GM18861 (cell line): Measurements from ENCODE around the gene HEXA.

Source experiments
- ATAC-seq: cut with Tn5 transposase; IDR thresholded peaks from one replicate; pipeline ENCODE4 v1.9.1; 2021; ENCODE audit not compliant: unreplicated experiment

HEXA gene

DNA sequence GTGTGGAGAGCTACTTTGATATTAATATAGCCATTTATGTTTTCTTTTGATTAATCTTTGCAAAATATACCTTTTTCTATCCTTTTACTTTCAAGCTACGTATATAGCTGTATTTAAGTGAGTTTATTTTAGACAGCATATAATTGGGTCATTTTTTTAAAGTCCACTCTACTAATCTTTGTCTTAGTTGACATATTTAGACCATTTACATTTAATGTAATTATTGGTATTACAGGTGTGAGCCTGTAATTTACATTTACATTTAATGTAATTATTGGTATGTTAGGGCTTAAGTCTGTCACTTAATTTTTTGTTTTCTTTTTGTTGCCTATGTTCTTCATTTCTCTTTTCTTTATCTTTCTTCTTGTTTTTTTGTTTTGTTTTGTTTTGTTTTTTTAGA lies 52.1 kb downstream of the HEXA start:
- ATAC-seq = no peak

DNA sequence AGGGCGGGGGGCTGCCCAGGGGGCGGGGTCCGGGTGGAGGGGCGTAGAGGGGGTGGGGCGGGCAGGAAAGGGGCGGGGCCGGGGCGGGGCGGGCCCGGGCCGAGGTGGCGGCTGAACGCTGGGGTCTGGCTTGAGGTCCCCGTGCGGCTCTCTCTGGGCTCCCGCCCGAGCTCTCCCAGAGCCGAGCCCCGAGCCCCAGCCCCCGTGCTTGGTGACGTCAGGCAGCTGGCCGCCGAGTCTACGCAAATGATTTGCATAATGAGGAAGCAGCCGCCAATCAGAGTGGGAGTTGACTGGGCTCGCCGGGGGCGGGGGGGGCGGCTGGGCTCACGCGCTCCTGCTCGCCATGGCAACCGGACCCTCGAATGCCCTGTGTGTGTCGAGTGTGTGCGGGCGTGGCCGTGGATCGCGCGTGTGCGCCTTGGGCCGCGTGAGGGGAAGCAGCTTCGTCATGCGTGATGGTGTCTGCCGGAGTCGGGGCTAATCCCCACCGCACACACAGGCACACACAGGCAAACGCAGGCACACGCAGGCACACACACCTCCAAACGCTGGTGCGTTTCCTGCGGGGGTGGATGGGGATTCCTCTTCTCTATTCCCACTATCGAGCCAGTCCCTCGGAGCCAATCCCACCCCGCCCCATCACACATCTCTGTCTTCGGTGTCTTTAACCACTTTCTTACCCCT lies 55.7 kb downstream of the HEXA start, which contains the start of gene CELF6:
TSS of gene CELF6 (minus strand) at position 173 of the 687 bp plus-strand sequence. CDS start 283 bp downstream, outside the sequence.
- no peak for ATAC-seq

DNA sequence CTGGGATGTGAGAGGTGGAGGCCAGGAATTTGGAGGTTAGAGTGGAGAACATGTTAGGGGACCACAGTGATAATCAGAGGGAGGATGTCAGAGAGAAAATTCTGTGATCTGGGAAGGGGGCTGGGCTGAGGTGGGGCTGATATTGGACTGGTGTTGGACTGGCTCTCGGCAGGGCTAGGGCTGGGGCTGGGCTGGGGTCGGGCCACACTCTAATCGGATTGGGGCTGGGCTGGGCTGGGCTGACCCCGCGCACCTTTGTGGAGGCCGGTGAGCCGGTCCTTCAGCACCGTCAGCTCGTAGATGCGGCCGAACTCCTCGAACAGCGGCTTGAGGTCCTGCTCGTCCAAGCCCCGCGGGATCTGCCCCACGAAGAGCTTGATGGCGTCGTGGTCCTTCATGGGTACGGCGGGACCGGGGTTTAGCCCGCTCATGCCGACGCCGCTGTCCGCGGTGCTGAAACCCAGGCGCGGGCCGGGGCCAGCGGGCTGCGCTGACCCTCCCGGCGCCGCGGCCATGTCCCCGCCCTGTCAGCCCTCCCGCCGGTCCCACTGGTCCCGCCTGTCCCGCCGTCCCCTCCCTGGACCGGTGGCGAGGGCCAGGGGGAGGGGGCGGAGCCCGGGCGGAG lies 56.3 kb downstream of the HEXA start:
- ATAC-seq = no peak

GRCh38 chr15:72318408-72318942 lies 57.3 kb downstream of the HEXA start:
- no peak for ATAC-seq

GRCh38 chr15:72315706-72316370 lies 60.0 kb downstream of the HEXA start:
- ATAC-seq = no peak

- ATAC-seq = no peak
Measured at GRCh38 chr15:72313881-72314280, 61.9 kb downstream of the HEXA start.

DNA sequence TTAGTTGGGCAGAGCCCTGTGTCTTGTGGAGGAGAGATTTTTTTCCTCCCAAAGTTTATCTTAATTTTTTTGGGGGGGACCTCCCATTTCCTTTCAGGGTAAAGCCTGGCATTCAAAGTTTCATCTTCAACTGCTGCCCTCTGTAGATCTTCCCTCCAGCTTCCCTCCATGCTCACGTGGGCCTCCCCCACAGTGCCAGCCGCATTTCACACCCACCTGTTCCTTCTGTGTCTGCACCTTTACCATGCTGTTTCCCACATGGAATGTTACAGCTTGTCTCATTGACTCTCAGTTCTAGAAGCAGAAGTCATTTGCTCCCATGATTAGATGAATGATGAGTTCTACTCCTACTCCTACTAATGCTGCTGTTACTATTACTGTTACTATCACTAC lies 62.4 kb downstream of the HEXA start:
- ATAC-seq = no peak

GRCh38 chr15:72312605-72313447 lies 63.0 kb downstream of the HEXA start:
- ATAC-seq = no peak

- no peak for ATAC-seq
Measured at GRCh38 chr15:72307026-72307425, 68.8 kb downstream of the HEXA start.

GRCh38 chr15:72306211-72306785 lies 69.5 kb downstream of the HEXA start:
- ATAC-seq = no peak

- no peak for ATAC-seq
Measured at GRCh38 chr15:72304596-72304995, 71.2 kb downstream of the HEXA start.

DNA sequence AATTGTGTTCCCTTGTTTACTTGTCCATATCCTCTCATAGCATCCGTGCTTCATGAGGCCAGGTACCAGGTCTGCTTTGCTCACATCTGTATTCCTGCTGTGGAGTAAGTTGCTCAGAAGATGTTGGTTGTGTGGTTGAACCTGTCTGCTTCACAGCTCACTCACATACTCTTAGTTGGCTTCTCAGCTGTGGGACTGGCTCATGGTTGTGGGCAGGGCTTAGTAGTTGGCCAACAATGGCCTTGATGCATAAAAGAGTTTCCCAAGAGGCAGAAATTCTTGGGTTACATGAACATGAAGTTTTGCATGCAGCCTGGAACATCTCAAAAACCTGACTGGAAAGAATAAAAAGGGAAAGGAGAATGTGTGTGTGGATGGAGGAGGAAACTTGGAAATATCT lies 72.9 kb downstream of the HEXA start:
- no peak for ATAC-seq
